GM12891 (cell line): ENCODE measurements around the gene ZSCAN16.
"Not testable (repeated sequence)": the region's sequence is repeated elsewhere in the genome, so short reads cannot be mapped to it uniquely, and the experiment has no call there.

ENCODE experiments used
- DNase-seq: peaks from one replicate; pipeline ENCODE4 v3.0.0; 2011; ENCODE audit warnings: low spot score; ENCODE audit not compliant: insufficient read length
- FAIRE-seq: peaks from 2 replicates; lab custom pipeline; 2011; peaks lifted over from hg19 to GRCh38; lab: Jason Lieb, UNC
- PAX5 ChIP-seq: IDR thresholded peaks from 2 replicates; pipeline ENCODE4 v1.6.1; 2011; ENCODE audit warnings: low read length, moderate library complexity, mild to moderate bottlenecking; ENCODE audit not compliant: insufficient read depth, severe bottlenecking
- POLR2A ChIP-seq: IDR thresholded peaks from 2 replicates; pipeline ENCODE4 v1.6.1; 2011; ENCODE audit warnings: low read depth, low read length, control low read depth
- POLR2AphosphoS5 ChIP-seq: IDR thresholded peaks from 2 replicates; pipeline ENCODE4 v1.6.1; 2011; ENCODE audit warnings: low read depth, low read length, control low read depth
- POU2F2 ChIP-seq: IDR thresholded peaks from 2 replicates; pipeline ENCODE4 v1.6.1; 2011; ENCODE audit warnings: low read depth, mild to moderate bottlenecking, control low read depth, low read length, moderate library complexity
- SPI1 ChIP-seq: IDR thresholded peaks from 2 replicates; pipeline ENCODE4 v1.6.1; 2011; ENCODE audit warnings: low read depth, low read length, control low read depth
- TAF1 ChIP-seq: IDR thresholded peaks from 2 replicates; pipeline ENCODE4 v1.6.1; 2011; ENCODE audit warnings: low read depth, low read length, control low read depth

Gene ZSCAN16

GRCh38 chr6:28104392-28105244 is 19.8 kb upstream of the ZSCAN16 start:
- FAIRE-seq, result peak; percentile 93
- TF ChIP-seq POLR2AphosphoS5, result peak; percentile 91
- peak; percentile 88 for TF ChIP-seq POLR2A
- 0 out of 2 replicates have a peak, but pooled peaks have one; percentile 64 for TF ChIP-seq POU2F2
- TF ChIP-seq SPI1, result peak; percentile 46
- peak; percentile 96 for TF ChIP-seq TAF1
- no peak for TF ChIP-seq PAX5
- DNase-seq, result peak; percentile 86

- FAIRE-seq (peak; percentile 75), DNase-seq (peak; percentile 6)
- TF ChIP-seq SPI1 (peak; percentile 32; the same call in 1 of the 2 replicates), TAF1 (no peak)
These were observed 19.2 kb upstream of the ZSCAN16 start for GRCh38 chr6:28105245-28105639.

GRCh38 chr6:28107506-28107905 is 16.9 kb upstream of the ZSCAN16 start:
- TF ChIP-seq POLR2A (no peak), PAX5 (no peak), TAF1 (no peak), SPI1 (no peak), POU2F2 (no peak), POLR2AphosphoS5 (no peak)
- DNase-seq (no peak), FAIRE-seq (no peak)

GRCh38 chr6:28111964-28112363 is 12.4 kb upstream of the ZSCAN16 start:
- FAIRE-seq (no peak), DNase-seq (no peak)
- TF ChIP-seq PAX5, result no peak
- TF ChIP-seq POU2F2, result no peak
- no peak for TF ChIP-seq SPI1
- no peak for TF ChIP-seq POLR2AphosphoS5
- no peak for TF ChIP-seq TAF1

GRCh38 chr6:28115799-28116198 is 8.6 kb upstream of the ZSCAN16 start:
- DNase-seq (no peak), FAIRE-seq (no peak)
- TF ChIP-seq POLR2AphosphoS5 (no peak), TAF1 (no peak), POLR2A (no peak), POU2F2 (no peak), SPI1 (no peak), PAX5 (no peak)

GRCh38 chr6:28117386-28118050 is 6.9 kb upstream of the ZSCAN16 start:
- no peak for FAIRE-seq
- no peak for DNase-seq
- TF ChIP-seq POLR2AphosphoS5 (no peak), POU2F2 (no peak), POLR2A (no peak), PAX5 (no peak), TAF1 (no peak), SPI1 (no peak)

- FAIRE-seq (no peak), DNase-seq (no peak)
- TF ChIP-seq SPI1 (no peak), POLR2A (no peak), TAF1 (no peak), PAX5 (no peak), POLR2AphosphoS5 (no peak), POU2F2 (no peak)
These were observed 6.2 kb upstream of the ZSCAN16 start for GRCh38 chr6:28118217-28118616.

- no peak for FAIRE-seq
- no peak for DNase-seq
- TF ChIP-seq SPI1 (no peak), POLR2AphosphoS5 (no peak), PAX5 (no peak), POLR2A (no peak), POU2F2 (no peak), TAF1 (no peak)
These were observed 2.5 kb upstream of the ZSCAN16 start for GRCh38 chr6:28121876-28122275.

- not testable (repeated sequence) for FAIRE-seq, DNase-seq
These were observed 2.1 kb upstream of the ZSCAN16 start for GRCh38 chr6:28122283-28122682.
